ENCODE measurements around the gene ESM1.
A peak's percentile ranks its signal among the peaks of the same experiment; 100 is the strongest.

The ESM1 gene

GRCh38 chr5:54944364-54944763, 41.0 kb downstream of the ESM1 start:
- peak; percentile 74 for TF ChIP-seq CTCF (conservative IDR thresholded peaks at IDR 0.05; ENCODE audit: control insufficient read depth, insufficient read depth, low read depth, low read length)
- peak; percentile 62 for DNase-seq (ENCODE audit: low read depth)
- H3K4me3 ChIP-seq (ENCODE audit: control insufficient read depth, low read depth, low read length), result no peak overlapping the region

- TF ChIP-seq CTCF (conservative IDR thresholded peaks at IDR 0.05; ENCODE audit: control insufficient read depth, insufficient read depth, low read depth, low read length), result no peak
- peak; percentile 12 for DNase-seq (ENCODE audit: low read depth)
- no peak overlapping the region for H3K4me3 ChIP-seq (ENCODE audit: control insufficient read depth, low read depth, low read length)
Measured at GRCh38 chr5:54942064-54942778, 43.2 kb downstream of the ESM1 start.

GRCh38 chr5:54936201-54936600, 49.2 kb downstream of the ESM1 start:
- no peak for TF ChIP-seq CTCF (conservative IDR thresholded peaks at IDR 0.05; ENCODE audit: control insufficient read depth, insufficient read depth, low read depth, low read length)
- H3K4me3 ChIP-seq (ENCODE audit: control insufficient read depth, low read depth, low read length), result no peak overlapping the region
- no peak for DNase-seq (ENCODE audit: low read depth)

GRCh38 chr5:54932789-54933188, 52.6 kb downstream of the ESM1 start:
- TF ChIP-seq CTCF (conservative IDR thresholded peaks at IDR 0.05; ENCODE audit: control insufficient read depth, insufficient read depth, low read depth, low read length), result no peak
- H3K4me3 ChIP-seq (ENCODE audit: control insufficient read depth, low read depth, low read length), result no peak overlapping the region
- DNase-seq (ENCODE audit: low read depth), result no peak

GRCh38 chr5:54930736-54931135, 54.7 kb downstream of the ESM1 start:
- no peak for DNase-seq (ENCODE audit: low read depth)
- no peak for TF ChIP-seq CTCF (conservative IDR thresholded peaks at IDR 0.05; ENCODE audit: control insufficient read depth, insufficient read depth, low read depth, low read length)
- no peak overlapping the region for H3K4me3 ChIP-seq (ENCODE audit: control insufficient read depth, low read depth, low read length)
